Panc1 (cell line): ENCODE measurements around the gene MBD3L4. TPM values are rescaled to one million over a fixed set of nuclear protein-coding genes. Genes with fewer than 3 reads are reported as not detected.
A peak's percentile ranks its signal among the peaks of the same experiment; 100 is the strongest.

Experiments
- ATAC-seq: fragments of 200-7000 bp; cut with Tn5 transposase; 2 replicates; pipeline ENCODE4 v1.9.1; 2020; ENCODE audit warnings: mild to moderate bottlenecking, moderate library complexity
- BruUV-seq: library from RNA; stranded (reverse); fragments of 400-500 nt; replicated peaks from 2 replicates; lab custom pipeline; 2021; lab: Mats Ljungman, UMichigan
- CTCF ChIA-PET: fragments of 300-600 bp; sonication (Branson Sonifier 250); formaldehyde crosslinking; loops from one replicate; lab custom pipeline; 2022; ENCODE audit warnings: antibody characterized with exemption; lab: Charles Lee
- POLR2A ChIA-PET: fragments of 300-600 bp; sonication (Branson Sonifier 250); formaldehyde crosslinking; loops from one replicate; lab custom pipeline; 2022; ENCODE audit warnings: antibody characterized with exemption; lab: Charles Lee
- DNase-seq: peaks from one replicate; pipeline ENCODE4 v3.0.0-alpha.2; 2010; ENCODE audit warnings: low read depth, low spot score
- H3K27ac ChIP-seq: 2 replicates; pipeline ENCODE4 v1.5.1; 2011; ENCODE audit warnings: mild to moderate bottlenecking, low read length, inconsistent platforms
- H3K27me3 ChIP-seq: fragments of 200-500 bp; sonication (Bioruptor generic); 2 replicates; pipeline ENCODE4 v1.6.0; 2014; ENCODE audit warnings: low read length, inconsistent platforms; ENCODE audit not compliant: control insufficient read depth, insufficient read depth
- H3K36me3 ChIP-seq: fragments of 200-500 bp; sonication (Bioruptor generic); 2 replicates; pipeline ENCODE4 v1.5.1; 2014; ENCODE audit warnings: inconsistent platforms, mild to moderate bottlenecking, low read length, moderate library complexity; ENCODE audit not compliant: control insufficient read depth, insufficient read depth
- H3K4me1 ChIP-seq: 2 replicates; pipeline ENCODE4 v1.5.1; 2011; ENCODE audit warnings: inconsistent platforms, mild to moderate bottlenecking, low read length, moderate library complexity; ENCODE audit not compliant: control insufficient read depth, insufficient read depth
- H3K4me3 ChIP-seq, 2 experiments: 2 replicates each; pipeline ENCODE4 v1.5.1; 2011 to 2012; ENCODE audit warnings: low read depth in 2 of 2, low read length in 2 of 2, mild to moderate bottlenecking in 2 of 2, inconsistent platforms in 1 of 2, moderate library complexity in 1 of 2
- H3K9me3 ChIP-seq: fragments of 200-500 bp; sonication (Bioruptor generic); 2 replicates; pipeline ENCODE4 v1.5.1; 2014; ENCODE audit warnings: low read depth, mild to moderate bottlenecking, inconsistent platforms, low read length, moderate library complexity; ENCODE audit not compliant: control insufficient read depth, insufficient read depth
- CTCF ChIP-seq: fragments of 450-650 bp; IDR thresholded peaks from 2 replicates; pipeline ENCODE4 v1.5.1; 2017; ENCODE audit warnings: mild to moderate bottlenecking
- POLR2AphosphoS5 ChIP-seq: IDR thresholded peaks from 2 replicates; pipeline ENCODE4 v1.6.1; 2012; ENCODE audit warnings: mild to moderate bottlenecking, low read depth, low read length, moderate library complexity
- REST ChIP-seq, 2 experiments: IDR thresholded peaks; 2 replicates each; pipeline ENCODE4 v1.6.1; 2011 to 2012; ENCODE audit warnings: low read depth in 2 of 2, control low read depth in 1 of 2, low read length in 1 of 2, mild to moderate bottlenecking in 1 of 2, moderate library complexity in 1 of 2; ENCODE audit not compliant: insufficient read depth in 1 of 2
- SIN3A ChIP-seq: IDR thresholded peaks from 2 replicates; pipeline ENCODE4 v1.6.1; 2012; ENCODE audit warnings: low read depth, mild to moderate bottlenecking, low read length, moderate library complexity, borderline replicate concordance; ENCODE audit not compliant: insufficient read depth
- TCF7L2 ChIP-seq: IDR thresholded peaks from 2 replicates; pipeline ENCODE4 v1.6.1; 2011; ENCODE audit warnings: mild to moderate bottlenecking, low read depth, low read length, inconsistent platforms
- in situ Hi-C: cut with HindIII; loops from 2 replicates; pipeline ENCODE4 v1.10.0; 2016; ENCODE audit warnings: low sequenced_read_pairs, low pct_unique_long_range_greater_than_20kb
- intact Hi-C: fragments of 100-400 bp; cut with micrococcal nuclease; formaldehyde crosslinking; loops from one replicate; pipeline ENCODE4 v1.10.0; 2022; ENCODE audit not compliant: unreplicated experiment
- total RNA-seq: library from RNA; stranded (reverse); gene quantifications from one replicate; pipeline ENCODE4 v1.2.1, GENCODE V29; 2021; ENCODE audit not compliant: unreplicated experiment

MBD3L4 gene
- total RNA-seq, 1 experiment from 2014 or later, result not detected

- no peaks in the 10 kb centered on the region for H3K27me3 ChIP-seq
- in situ Hi-C loops, result no loop called here
- no peak for TF ChIP-seq CTCF
- no peak for TF ChIP-seq TCF7L2
- no peak for TF ChIP-seq POLR2AphosphoS5
- TF ChIP-seq SIN3A, result no peak
- TF ChIP-seq REST (IDR thresholded peaks at IDR 0.05; ENCODE audit: insufficient read depth in 1 of 2, low read depth in 2 of 2, low read length in 1 of 2), result no peak
- DNase-seq (no peak), ATAC-seq (no peak)
- no peak overlapping the region for H3K4me3 ChIP-seq
- ChIA-PET POLR2A (no interaction called here), CTCF (no interaction called here)
- peaks cover 6% of the 10 kb centered on the region for H3K36me3 ChIP-seq
- BruUV-seq, result no TSS peak
- peaks cover 26% of the 10 kb centered on the region; the same call in 1 of the 2 replicates for H3K9me3 ChIP-seq
- no peaks in the 10 kb centered on the region for H3K4me1 ChIP-seq
- H3K27ac ChIP-seq, result no peak overlapping the region
- intact Hi-C loops, result no loop called here
These were observed 34.8 kb upstream of the MBD3L4 start for GRCh38 chr19:7074705-7075282.

- Histone ChIP-seq H3K4me1 (no peaks in the 10 kb centered on the region), H3K4me3 (no peak overlapping the region), H3K27ac (no peak overlapping the region), H3K27me3 (no peaks in the 10 kb centered on the region), H3K9me3 (peaks cover 12% of the 10 kb centered on the region; the same call in 1 of the 2 replicates), H3K36me3 (peaks cover 5% of the 10 kb centered on the region)
- intact Hi-C loops (no loop called here), in situ Hi-C loops (no loop called here)
- TF ChIP-seq SIN3A (no peak), REST (IDR thresholded peaks at IDR 0.05; ENCODE audit: insufficient read depth in 1 of 2, low read depth in 2 of 2, low read length in 1 of 2) (no peak), POLR2AphosphoS5 (no peak), CTCF (no peak), TCF7L2 (no peak)
- DNase-seq (no peak), ATAC-seq (no peak)
- ChIA-PET POLR2A (no interaction called here), CTCF (no interaction called here)
- BruUV-seq, result TSS peak; percentile 40
These were observed 32.6 kb upstream of the MBD3L4 start for GRCh38 chr19:7072541-7072940.
